Measurements from ENCODE around the gene RGS14.

GRCh38 chr5:177373806-177374205, 16.1 kb downstream of the RGS14 start:
- TF ChIP-seq EP300 (IDR thresholded peaks at IDR 0.05) (no peak), POLR2A (IDR thresholded peaks at IDR 0.05) (no peak)
